ENCODE data around the gene ANKMY1.

Gene ANKMY1

DNA sequence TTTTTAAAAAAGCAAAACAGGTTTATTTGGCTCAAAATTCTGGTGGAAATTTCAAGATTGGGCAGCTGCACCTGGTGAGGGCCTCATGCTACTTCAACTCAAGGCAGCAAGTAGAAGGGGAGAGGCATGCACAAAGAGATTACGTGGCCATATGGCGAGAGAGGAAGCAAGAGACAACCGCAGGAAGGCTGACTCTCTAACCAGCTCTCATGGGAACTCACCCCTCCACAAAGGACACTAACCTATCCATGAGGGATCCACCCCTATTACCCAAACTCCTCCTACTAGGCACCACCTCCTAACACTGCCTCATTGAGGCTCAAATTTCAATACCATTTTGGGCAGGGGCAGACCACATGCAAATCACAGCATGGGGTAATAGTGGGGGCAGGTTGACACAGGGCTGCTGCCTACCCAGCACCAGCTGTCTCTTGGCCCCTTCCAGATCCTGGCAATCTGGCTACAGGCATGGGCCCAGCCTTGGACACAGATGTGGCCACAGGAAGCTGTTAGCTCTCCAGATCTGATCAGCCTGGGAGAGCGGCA, 26.8 kb upstream of the ANKMY1 start:
- DNase-seq = no peak
- H3K27me3 ChIP-seq = no peaks in the 10 kb centered on the region
- H3K9me3 ChIP-seq = no peaks in the 10 kb centered on the region
- TF ChIP-seq, protein P1, sequence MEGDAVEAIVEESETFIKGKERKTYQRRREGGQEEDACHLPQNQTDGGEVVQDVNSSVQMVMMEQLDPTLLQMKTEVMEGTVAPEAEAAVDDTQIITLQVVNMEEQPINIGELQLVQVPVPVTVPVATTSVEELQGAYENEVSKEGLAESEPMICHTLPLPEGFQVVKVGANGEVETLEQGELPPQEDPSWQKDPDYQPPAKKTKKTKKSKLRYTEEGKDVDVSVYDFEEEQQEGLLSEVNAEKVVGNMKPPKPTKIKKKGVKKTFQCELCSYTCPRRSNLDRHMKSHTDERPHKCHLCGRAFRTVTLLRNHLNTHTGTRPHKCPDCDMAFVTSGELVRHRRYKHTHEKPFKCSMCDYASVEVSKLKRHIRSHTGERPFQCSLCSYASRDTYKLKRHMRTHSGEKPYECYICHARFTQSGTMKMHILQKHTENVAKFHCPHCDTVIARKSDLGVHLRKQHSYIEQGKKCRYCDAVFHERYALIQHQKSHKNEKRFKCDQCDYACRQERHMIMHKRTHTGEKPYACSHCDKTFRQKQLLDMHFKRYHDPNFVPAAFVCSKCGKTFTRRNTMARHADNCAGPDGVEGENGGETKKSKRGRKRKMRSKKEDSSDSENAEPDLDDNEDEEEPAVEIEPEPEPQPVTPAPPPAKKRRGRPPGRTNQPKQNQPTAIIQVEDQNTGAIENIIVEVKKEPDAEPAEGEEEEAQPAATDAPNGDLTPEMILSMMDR (IDR thresholded peaks at IDR 0.05; ENCODE audit: low read depth, low read length) = no peak
- no peaks in the 10 kb centered on the region for H3K36me3 ChIP-seq
- H3K4me1 ChIP-seq = no peaks in the 10 kb centered on the region
- H3K4me3 ChIP-seq (ENCODE audit: low read depth, low read length) = no peak overlapping the region

DNA sequence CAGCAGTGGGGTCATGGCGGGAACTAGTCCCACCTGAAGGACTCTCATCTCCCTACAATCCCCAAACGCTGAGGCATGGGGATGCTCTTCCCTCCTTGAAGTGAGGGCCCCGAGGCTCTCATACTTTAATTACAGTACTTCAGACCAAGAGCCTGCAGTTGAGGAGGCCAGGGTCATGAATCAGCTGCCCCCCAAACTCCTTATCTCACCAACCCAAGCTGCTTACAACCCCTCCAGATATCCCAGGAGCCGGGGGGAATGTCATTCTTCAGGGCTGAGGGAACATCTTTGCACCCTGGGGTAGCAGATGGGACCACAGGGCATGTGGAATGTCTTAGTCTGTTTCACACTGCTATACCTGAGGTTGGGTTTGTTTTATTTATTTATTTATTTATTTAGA, 26.0 kb upstream of the ANKMY1 start:
- no peak for DNase-seq
- Histone ChIP-seq H3K9me3 (no peaks in the 10 kb centered on the region), H3K4me3 (ENCODE audit: low read depth, low read length) (no peak overlapping the region), H3K27me3 (no peaks in the 10 kb centered on the region), H3K36me3 (peaks cover 2% of the 10 kb centered on the region; the same call in 1 of the 2 replicates), H3K4me1 (no peaks in the 10 kb centered on the region)
- TF ChIP-seq, protein P1 (IDR thresholded peaks at IDR 0.05; ENCODE audit: low read depth, low read length) = no peak

DNA sequence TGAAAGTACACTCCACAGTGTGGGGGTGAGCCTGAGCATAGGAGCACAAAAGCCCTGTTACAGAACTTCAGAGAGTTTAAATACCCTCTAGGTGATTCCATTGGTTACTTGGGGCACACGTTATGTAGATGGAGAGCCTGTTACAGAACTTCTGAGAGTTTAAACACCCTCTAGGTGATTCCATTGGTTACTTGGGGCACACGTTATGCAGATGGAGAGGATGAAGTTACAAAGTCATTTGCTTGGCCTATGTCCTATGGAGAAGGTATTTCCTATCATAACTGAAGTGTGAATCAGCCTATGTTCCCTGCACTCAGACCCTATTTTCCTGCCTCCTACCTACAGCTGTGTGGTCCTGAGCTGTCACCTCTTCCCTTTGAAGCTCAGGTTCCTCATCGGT, 25.0 kb upstream of the ANKMY1 start:
- H3K4me1 ChIP-seq = no peaks in the 10 kb centered on the region

DNA sequence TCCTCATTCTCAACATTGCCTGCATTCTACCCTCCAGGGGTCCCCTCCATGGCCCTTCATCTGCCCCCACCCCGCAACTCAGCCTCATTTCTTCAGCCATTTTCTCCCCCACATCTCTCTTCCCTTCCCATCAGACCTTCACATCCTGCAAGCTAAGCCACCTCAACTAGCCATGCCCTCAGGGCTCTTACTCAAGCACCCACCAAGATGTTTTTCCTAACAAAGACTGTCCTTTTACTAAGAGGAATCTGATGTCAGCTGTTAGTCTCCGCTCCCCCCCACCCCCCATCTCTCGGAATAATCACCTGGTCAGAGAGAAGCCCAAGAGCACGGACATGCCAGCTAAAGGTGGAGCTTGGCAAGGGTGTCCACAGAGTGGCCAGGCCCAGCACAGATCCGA, 24.0 kb upstream of the ANKMY1 start:
- TF ChIP-seq, protein P1 (IDR thresholded peaks at IDR 0.05; ENCODE audit: low read depth, low read length) = no peak
- Histone ChIP-seq H3K4me3 (ENCODE audit: low read depth, low read length) (no peak overlapping the region), H3K4me1 (no peaks in the 10 kb centered on the region), H3K36me3 (peaks cover 16% of the 10 kb centered on the region), H3K9me3 (no peaks in the 10 kb centered on the region), H3K27me3 (no peaks in the 10 kb centered on the region)
- DNase-seq = no peak

More for the DNA sequence above, 25.0 kb upstream of the ANKMY1 start:
- no peaks in the 10 kb centered on the region for H3K27me3 ChIP-seq
- no peak for DNase-seq
- H3K9me3 ChIP-seq = no peaks in the 10 kb centered on the region
- H3K36me3 ChIP-seq = peaks cover 7% of the 10 kb centered on the region
- no peak overlapping the region for H3K4me3 ChIP-seq (ENCODE audit: low read depth, low read length)
- TF ChIP-seq, protein P1 (IDR thresholded peaks at IDR 0.05; ENCODE audit: low read depth, low read length) = no peak

DNA sequence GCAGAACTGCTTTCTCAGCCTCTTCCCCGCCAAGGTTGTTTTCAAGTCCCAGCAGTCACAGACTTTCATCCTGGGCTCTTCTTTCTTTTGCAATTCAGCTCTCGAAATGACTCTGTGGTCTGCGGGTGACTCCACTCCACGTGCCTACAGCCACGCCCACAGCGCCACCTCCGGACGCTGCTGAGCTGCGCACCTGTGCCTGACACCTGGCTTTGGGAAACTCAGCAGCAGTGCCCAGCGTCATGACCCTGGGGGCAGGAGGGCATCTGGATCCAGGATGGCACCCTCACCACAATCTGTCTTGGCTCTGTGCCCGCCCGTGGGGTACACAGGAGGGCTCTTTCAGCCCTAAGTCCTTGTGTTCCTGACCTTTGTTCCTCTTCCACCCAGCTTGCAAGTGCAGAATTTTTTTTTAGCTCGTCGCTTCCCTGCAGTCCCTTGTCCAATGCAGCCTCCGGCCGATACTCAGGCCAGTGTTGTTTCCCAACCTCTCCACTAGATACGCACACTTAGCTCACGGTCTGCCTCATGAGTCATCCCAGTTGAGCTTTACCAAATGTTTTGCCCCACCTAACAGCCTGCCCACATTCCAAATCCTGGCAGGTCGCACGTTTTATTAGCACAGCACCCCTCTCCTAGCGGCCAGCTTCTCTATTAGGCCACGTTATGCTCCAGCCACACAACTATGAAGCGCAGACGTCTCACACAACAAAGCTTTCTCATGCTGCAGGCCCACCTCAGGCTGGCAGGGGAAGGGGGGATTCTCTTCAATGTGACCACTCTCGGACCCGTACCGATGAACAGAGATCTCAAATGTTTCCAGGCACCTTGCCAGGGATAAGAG, 22.2 kb upstream of the ANKMY1 start:
- Histone ChIP-seq H3K36me3 (peaks cover 21% of the 10 kb centered on the region), H3K4me1 (no peaks in the 10 kb centered on the region), H3K27me3 (no peaks in the 10 kb centered on the region), H3K4me3 (ENCODE audit: low read depth, low read length) (no peak overlapping the region), H3K9me3 (no peaks in the 10 kb centered on the region)
- TF ChIP-seq, protein P1 (IDR thresholded peaks at IDR 0.05; ENCODE audit: low read depth, low read length) = no peak
- DNase-seq = no peak
